K562 (cell line): ENCODE data around the gene CCDC152. TPM values are rescaled to one million over a fixed set of nuclear protein-coding genes. Genes with fewer than 3 reads are reported as not detected.

ENCODE experiments used
- ATAC-seq: fragments of 200-7000 bp; cut with Tn5 transposase; 3 replicates; pipeline ENCODE4 v1.9.1; 2020; ENCODE audit warnings: moderate library complexity
- BruUV-seq: library from RNA; stranded (reverse); fragments of 400-500 nt; replicated peaks from 2 replicates; lab custom pipeline; 2021; lab: Mats Ljungman, UMichigan
- CTCF ChIA-PET: fragments of 300-600 bp; formaldehyde crosslinking; extraction: SDS; loops from one replicate; lab custom pipeline; 2021; ENCODE audit warnings: low intra/inter-chr PET ratio; lab: Yijun Ruan, JAX
- POLR2A ChIA-PET: fragments of 300-600, 350-650 bp; sonication (Branson Sonifier 250); formaldehyde crosslinking; extraction: SDS; loops from one replicate; lab custom pipeline; 2021; ENCODE audit warnings: antibody characterized with exemption, inconsistent platforms; lab: Yijun Ruan, JAX
- DNase-seq, 4 experiments: peaks; one replicate each; pipeline versions ENCODE4 v3.0.0 to v3.0.0-alpha.2; 2011 to 2018; ENCODE audit warnings: low spot score in 3 of 4, mixed read lengths in 3 of 4; ENCODE audit errors: extremely low read depth in 1 of 4
- FAIRE-seq: peaks from 2 replicates; lab custom pipeline; 2011; peaks lifted over from hg19 to GRCh38; lab: Jason Lieb, UNC
- H2AFZ ChIP-seq: 2 replicates; pipeline ENCODE4 v1.6.0; 2011; ENCODE audit warnings: low read depth, low read length, control low read depth, inconsistent platforms
- H3K27ac ChIP-seq: fragments of 200-600 bp; 3 replicates; pipeline ENCODE4 v1.8.0; 2011; ENCODE audit warnings: low read depth, mild to moderate bottlenecking, control low read depth, inconsistent platforms, low read length, moderate library complexity, mixed read lengths; ENCODE audit errors: extremely low read depth
- H3K27me3 ChIP-seq, 2 experiments: fragments of 300-600 bp in 1 of 2; 2 replicates in 1 of 2; 3 replicates in 1 of 2; pipeline versions ENCODE4 v1.6.0 to v1.8.0; 2011; ENCODE audit warnings: inconsistent platforms in 2 of 2, low read length in 2 of 2, mild to moderate bottlenecking in 1 of 2, mixed read lengths in 1 of 2, moderate library complexity in 1 of 2; ENCODE audit not compliant: control insufficient read depth in 2 of 2, insufficient read depth in 2 of 2
- H3K36me3 ChIP-seq: fragments of 300-600 bp; 3 replicates; pipeline ENCODE4 v1.8.0; 2011; ENCODE audit warnings: mild to moderate bottlenecking, low read length, inconsistent platforms; ENCODE audit not compliant: control insufficient read depth, insufficient read depth
- H3K4me1 ChIP-seq, 2 experiments: fragments of 200-600 bp in 1 of 2; replicated peaks in 1 of 2; 2 replicates in 1 of 2; 3 replicates in 1 of 2; pipeline versions ENCODE4 v1.5.1 to v1.8.0; 2011; ENCODE audit warnings: inconsistent platforms in 2 of 2, low read length in 2 of 2, mild to moderate bottlenecking in 1 of 2, mixed read lengths in 1 of 2, moderate library complexity in 1 of 2; ENCODE audit not compliant: control insufficient read depth in 2 of 2, insufficient read depth in 2 of 2
- H3K4me2 ChIP-seq: 2 replicates; pipeline ENCODE4 v1.6.1; 2011; ENCODE audit warnings: low read length, control low read depth, inconsistent platforms, mixed read lengths; ENCODE audit not compliant: insufficient read depth
- H3K4me3 ChIP-seq: fragments of 200-600 bp; sonication (generic), shearing (Covaris generic); 2 replicates; pipeline ENCODE4 v1.5.1; 2016; ENCODE audit warnings: control low read depth, inconsistent platforms
- H3K79me2 ChIP-seq: fragments of 200-600 bp; 3 replicates; pipeline ENCODE4 v1.8.0; 2011; ENCODE audit warnings: low read length, inconsistent platforms; ENCODE audit not compliant: control insufficient read depth, insufficient read depth
- H3K9ac ChIP-seq, 2 experiments: 2 replicates each; pipeline versions ENCODE4 v1.6.0 to v1.6.1; 2011; ENCODE audit warnings: low read depth in 2 of 2, low read length in 2 of 2, control low read depth in 1 of 2, inconsistent platforms in 1 of 2, mild to moderate bottlenecking in 1 of 2, mixed read lengths in 1 of 2; ENCODE audit not compliant: insufficient read depth in 1 of 2
- H3K9me1 ChIP-seq: one replicate; pipeline ENCODE4 v1.6.0; 2011; ENCODE audit warnings: inconsistent platforms, mild to moderate bottlenecking, low read length, moderate library complexity; ENCODE audit not compliant: control insufficient read depth, insufficient read depth
- H3K9me3 ChIP-seq: replicated peaks from 2 replicates; pipeline ENCODE4 v1.5.1; 2011; ENCODE audit warnings: low read depth, low read length, inconsistent platforms; ENCODE audit not compliant: control insufficient read depth, insufficient read depth
- H4K20me1 ChIP-seq: replicated peaks from 2 replicates; pipeline ENCODE4 v1.6.1; 2011; ENCODE audit warnings: low read length, inconsistent platforms, mixed read lengths; ENCODE audit not compliant: control insufficient read depth, insufficient read depth
- CEBPB ChIP-seq: fragments of 450-650 bp; IDR thresholded peaks from 2 replicates; pipeline ENCODE4 v1.6.1; 2016; ENCODE audit warnings: missing genetic modification characterization, missing compliant biosample characterization
- CEBPG ChIP-seq, 3 experiments: fragments of 200-800 bp in 1 of 3; sonication (Bioruptor generic) in 1 of 3; sonication (generic) in 1 of 3; formaldehyde crosslinking in 1 of 3; IDR thresholded peaks in 2 of 3; conservative IDR thresholded peaks in 1 of 3; 2 replicates each; pipeline versions ENCODE4 v1.6.1 to v1.8.0; 2016 to 2022; ENCODE audit warnings: missing compliant biosample characterization in 2 of 3, missing genetic modification characterization in 2 of 3, mild to moderate bottlenecking in 1 of 3, missing genetic modification reagents in 1 of 3
- PHF21A ChIP-seq: fragments of 450-650 bp; IDR thresholded peaks from 2 replicates; pipeline ENCODE4 v1.6.1; 2017; ENCODE audit warnings: low read depth, borderline replicate concordance
- TCF7 ChIP-seq: sonication (generic); IDR thresholded peaks from 2 replicates; pipeline ENCODE4 v1.6.1; 2016; ENCODE audit warnings: antibody characterized with exemption, borderline replicate concordance
- ZBTB17 ChIP-seq: fragments of 450-650 bp; formaldehyde crosslinking; IDR thresholded peaks from 2 replicates; pipeline ENCODE4 v1.4.0; 2020; ENCODE audit warnings: mild to moderate bottlenecking
- ZBTB7A ChIP-seq: IDR thresholded peaks from 2 replicates; pipeline ENCODE4 v1.6.1; 2011; ENCODE audit warnings: low read depth, mild to moderate bottlenecking, low read length, moderate library complexity, borderline replicate concordance; ENCODE audit not compliant: control insufficient read depth
- ZNF124 ChIP-seq: sonication (generic); formaldehyde crosslinking; IDR thresholded peaks from 2 replicates; pipeline ENCODE4 v1.8.1; 2022; ENCODE audit warnings: missing genetic modification reagents
- ZSCAN32 ChIP-seq: fragments of 450-650 bp; formaldehyde crosslinking; IDR thresholded peaks from 2 replicates; pipeline ENCODE4 v1.4.0; 2020; ENCODE audit warnings: mild to moderate bottlenecking, moderate library complexity
- WGBS: fragments of 100-300 bp; shearing (Covaris generic); methylation state at CpG from one replicate; pipeline ENCODE4 v1.1.6; 2016; ENCODE audit warnings: low coverage, mixed read lengths; ENCODE audit not compliant: insufficient coverage; ENCODE audit errors: missing lambda C conversion rate; 5-methylcytosine and 5-hydroxymethylcytosine counted together
- in situ Hi-C: fragments of 300-500 bp; cut with MboI; formaldehyde crosslinking; loops from 4 replicates; pipeline ENCODE4 v1.15.0; 2018; ENCODE audit warnings: inconsistent platforms, mixed read lengths
- intact Hi-C: fragments of 100-400 bp; cut with micrococcal nuclease; formaldehyde crosslinking; loops from 2 replicates; pipeline ENCODE4 v1.14.2; 2022
- polyA plus RNA-seq, 8 experiments: library from polyadenylated mRNA; depleted of rRNA in 4 of 8; stranded (reverse) in 5 of 8; unstranded in 3 of 8; fragments of >200 nt; fragmentation: Nextera tagmentation in 2 of 8; fragmentation: Illumina TruSeq in 1 of 8; extraction: Ambion mirVana in 2 of 8; extraction: Trizol in 1 of 8; gene quantifications; 2 replicates each; pipeline versions ENCODE4 v1.2.1 to v1.2.3, GENCODE V29; 2011 to 2014; ENCODE audit warnings: inconsistent platforms in 1 of 8, missing spikeins in 1 of 8
- total RNA-seq, 7 experiments: library from RNA; depleted of rRNA in 6 of 7; stranded (reverse); fragments of >200 nt in 6 of 7; fragmentation: Illumina TruSeq in 2 of 7; extraction: Trizol in 2 of 7; gene quantifications; 2 replicates each; pipeline versions ENCODE4 v1.2.1 to v1.2.3, GENCODE V29; 2011 to 2021; ENCODE audit warnings: low replicate concordance in 1 of 7
- TF ChIP-seq, protein P1 (sequence below): fragments of 250-450 bp; sonication (Bioruptor Pico); IDR thresholded peaks from 2 replicates; pipeline ENCODE4 v1.4.0; 2020; ENCODE audit warnings: mild to moderate bottlenecking, moderate library complexity

The CCDC152 gene
- total and polyA plus RNA-seq, 9 of the 15 experiments (the other 6 are each of a cell fraction or from before 2014, with no cell fraction given) = 2.5 to 11.6 (median 5.1) TPM

DNA sequence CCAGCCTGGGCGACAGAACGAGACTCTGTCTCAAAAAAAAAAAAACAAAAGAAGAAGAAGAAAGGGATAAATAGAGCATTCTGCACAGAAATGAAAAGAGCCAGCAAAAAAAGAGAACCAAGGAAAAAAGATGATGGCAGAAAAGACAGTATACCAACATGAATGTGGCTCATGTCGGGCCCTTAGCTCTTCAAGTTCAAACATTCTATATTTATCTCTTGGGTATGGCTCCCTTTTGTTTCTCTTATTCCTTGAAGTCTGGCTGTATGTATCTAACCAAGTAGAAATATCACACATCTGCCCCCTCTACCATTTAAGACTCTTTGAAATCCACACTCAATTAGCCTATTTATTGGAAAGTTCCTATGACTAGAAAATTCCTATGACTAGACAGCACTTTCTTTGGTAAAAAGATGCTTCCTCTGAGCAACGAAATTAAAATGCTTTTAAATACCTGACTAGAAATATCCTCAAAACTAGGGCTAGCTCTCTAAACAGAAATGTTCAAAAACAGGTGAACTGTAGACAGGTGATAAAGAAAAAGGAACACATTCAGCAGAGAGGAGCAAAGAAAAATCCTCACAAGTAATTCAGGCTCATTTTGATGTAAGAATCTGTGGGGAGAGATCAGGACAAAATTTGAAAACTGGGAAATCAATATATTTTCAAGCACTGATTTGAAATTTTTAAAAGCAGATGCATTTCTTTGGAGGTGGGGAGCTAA lies 52.4 kb downstream of the CCDC152 start (continued):
- TF ChIP-seq, protein P1, sequence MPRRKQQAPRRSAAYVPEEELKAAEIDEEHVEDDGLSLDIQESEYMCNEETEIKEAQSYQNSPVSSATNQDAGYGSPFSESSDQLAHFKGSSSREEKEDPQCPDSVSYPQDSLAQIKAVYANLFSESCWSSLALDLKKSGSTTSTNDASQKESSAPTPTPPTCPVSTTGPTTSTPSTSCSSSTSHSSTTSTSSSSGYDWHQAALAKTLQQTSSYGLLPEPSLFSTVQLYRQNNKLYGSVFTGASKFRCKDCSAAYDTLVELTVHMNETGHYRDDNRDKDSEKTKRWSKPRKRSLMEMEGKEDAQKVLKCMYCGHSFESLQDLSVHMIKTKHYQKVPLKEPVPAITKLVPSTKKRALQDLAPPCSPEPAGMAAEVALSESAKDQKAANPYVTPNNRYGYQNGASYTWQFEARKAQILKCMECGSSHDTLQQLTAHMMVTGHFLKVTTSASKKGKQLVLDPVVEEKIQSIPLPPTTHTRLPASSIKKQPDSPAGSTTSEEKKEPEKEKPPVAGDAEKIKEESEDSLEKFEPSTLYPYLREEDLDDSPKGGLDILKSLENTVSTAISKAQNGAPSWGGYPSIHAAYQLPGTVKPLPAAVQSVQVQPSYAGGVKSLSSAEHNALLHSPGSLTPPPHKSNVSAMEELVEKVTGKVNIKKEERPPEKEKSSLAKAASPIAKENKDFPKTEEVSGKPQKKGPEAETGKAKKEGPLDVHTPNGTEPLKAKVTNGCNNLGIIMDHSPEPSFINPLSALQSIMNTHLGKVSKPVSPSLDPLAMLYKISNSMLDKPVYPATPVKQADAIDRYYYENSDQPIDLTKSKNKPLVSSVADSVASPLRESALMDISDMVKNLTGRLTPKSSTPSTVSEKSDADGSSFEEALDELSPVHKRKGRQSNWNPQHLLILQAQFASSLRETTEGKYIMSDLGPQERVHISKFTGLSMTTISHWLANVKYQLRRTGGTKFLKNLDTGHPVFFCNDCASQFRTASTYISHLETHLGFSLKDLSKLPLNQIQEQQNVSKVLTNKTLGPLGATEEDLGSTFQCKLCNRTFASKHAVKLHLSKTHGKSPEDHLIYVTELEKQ (CRISPR knock-in tag) = no peak

DNA sequence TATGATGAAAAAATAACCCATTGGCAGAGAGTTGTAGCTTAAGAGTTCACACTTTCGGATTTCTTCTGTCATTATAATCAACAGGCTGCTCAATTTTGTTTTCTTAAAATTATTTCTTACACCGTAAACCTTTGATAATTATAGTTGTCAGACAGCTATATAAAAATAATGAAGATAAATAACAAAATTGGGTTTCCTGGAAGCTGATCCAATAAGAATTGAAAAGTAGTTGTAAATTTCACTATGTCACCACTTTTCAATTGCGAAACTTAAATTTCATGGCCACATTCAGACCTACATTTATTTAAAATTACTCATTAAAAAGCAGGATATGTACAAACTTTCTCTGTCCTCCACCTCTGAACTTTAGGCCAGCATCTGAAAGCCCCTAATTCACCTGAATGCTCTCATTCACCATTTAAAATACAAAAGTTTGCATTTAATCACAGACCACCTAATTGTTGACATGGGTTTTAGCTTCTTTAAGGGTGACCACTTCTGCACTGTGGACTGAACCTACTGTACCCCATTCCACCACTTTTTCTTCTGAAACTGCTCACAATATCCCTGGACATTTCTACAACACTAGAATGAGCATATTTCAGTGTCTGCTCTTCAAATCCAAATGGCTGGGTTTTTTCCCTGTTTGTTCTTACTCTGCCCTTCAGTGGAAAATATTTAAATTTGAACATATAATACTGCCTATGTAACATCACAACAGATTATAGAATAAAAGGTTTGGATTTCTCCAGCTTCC lies 54.4 kb downstream of the CCDC152 start:
- no peaks in the 10 kb centered on the region; a peak in 2 of 5 replicates for H3K4me1 ChIP-seq
- H3K9ac ChIP-seq = 0 out of 4 replicates have a peak overlapping the region, but pooled peaks of 1 of the 2 experiments have one; percentile 48
- peak overlapping the region; percentile 78; the same call in 1 of the 2 replicates for H2AFZ ChIP-seq
- ChIA-PET POLR2A (interaction anchor here (0.6 to 3.2 kb wide), 16 partner anchors 9 to 416 kb away, joined by 3 to 24 read pairs (median 4); no protein-coding TSS in a partner anchor), CTCF (no interaction called here)
- no peaks in the 10 kb centered on the region for H3K27me3 ChIP-seq
- TSS peak; percentile 90 for BruUV-seq
- intact Hi-C loops (no loop called here), in situ Hi-C loops (no loop called here)
- H3K27ac ChIP-seq = peak overlapping the region; percentile 57; the same call in 2 of the 3 replicates
- H3K36me3 ChIP-seq = no peaks in the 10 kb centered on the region
- no peaks in the 10 kb centered on the region for H3K9me1 ChIP-seq
- no peak for FAIRE-seq
- no peaks in the 10 kb centered on the region for H3K79me2 ChIP-seq
- H4K20me1 ChIP-seq = no peaks in the 10 kb centered on the region
- H3K4me2 ChIP-seq = peak overlapping the region; percentile 24
- DNase-seq = no peak
- H3K9me3 ChIP-seq = no peaks in the 10 kb centered on the region
- TF ChIP-seq ZBTB17 (CRISPR knock-in tag) = no peak
- no peak for TF ChIP-seq ZNF124 (CRISPR knock-in tag)
- no peak for TF ChIP-seq ZBTB7A
- peak; percentile 86 for TF ChIP-seq CEBPB (tag)
- TF ChIP-seq CEBPG (CRISPR knock-in tag; IDR thresholded peaks at IDR 0.05) = no peak
- TF ChIP-seq CEBPG (tag; conservative IDR thresholded peaks at IDR 0.05 in 1 of 2, IDR thresholded peaks at IDR 0.05 in 1 of 2) = peak in 1 of 2 experiments; percentile 74; a peak in 2 of 4 replicates
- TF ChIP-seq ZSCAN32 (CRISPR knock-in tag) = no peak
- no peak for TF ChIP-seq PHF21A
- no peak for TF ChIP-seq TCF7
- peak; percentile 21; the same call in 2 of the 3 replicates for ATAC-seq
- no peak overlapping the region for H3K4me3 ChIP-seq
- 34% methylated on average over 3 of the region's 3 CpGs for WGBS
